Activated CD4-positive, CD25-positive, alpha-beta regulatory T cell (primary cell): ENCODE results near the gene PTPRE.

ENCODE experiments used
- DNase-seq, 4 experiments: peaks; one replicate each; lab custom pipeline; 2025; lab: John Stamatoyannopoulos, UW

The PTPRE gene

DNA sequence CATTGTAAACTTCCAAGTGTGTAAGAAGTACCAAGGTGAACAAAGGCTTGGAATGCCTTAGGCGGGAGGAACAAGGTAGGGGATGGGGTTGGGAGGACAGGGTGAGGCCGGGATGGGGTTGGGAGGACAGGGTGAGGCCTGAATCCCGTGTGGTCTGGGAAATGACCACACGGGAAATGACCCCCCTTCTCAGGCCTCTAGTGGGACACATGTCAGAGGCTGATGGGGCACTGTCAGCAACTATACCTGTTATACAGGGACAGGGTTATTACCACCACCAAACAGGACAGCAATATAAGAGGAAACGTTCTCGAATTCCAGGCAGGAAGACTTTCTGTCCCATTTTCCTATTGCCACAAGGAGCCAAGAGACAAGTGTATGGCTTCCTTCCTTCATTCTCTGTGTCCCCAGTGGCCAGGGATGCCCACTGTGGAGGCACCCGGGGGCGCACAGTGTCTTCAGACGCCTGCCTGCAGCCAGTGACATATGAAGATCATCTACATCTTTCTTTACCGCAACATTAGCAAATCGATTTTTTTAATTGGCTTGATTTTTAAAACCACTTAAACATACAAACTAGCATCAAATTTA, 218.0 kb downstream of the PTPRE start:
- no peak for DNase-seq

GRCh38 chr10:128125416-128125943, 218.6 kb downstream of the PTPRE start:
- peak in 1 of 4 experiments; percentile 4 for DNase-seq

DNA sequence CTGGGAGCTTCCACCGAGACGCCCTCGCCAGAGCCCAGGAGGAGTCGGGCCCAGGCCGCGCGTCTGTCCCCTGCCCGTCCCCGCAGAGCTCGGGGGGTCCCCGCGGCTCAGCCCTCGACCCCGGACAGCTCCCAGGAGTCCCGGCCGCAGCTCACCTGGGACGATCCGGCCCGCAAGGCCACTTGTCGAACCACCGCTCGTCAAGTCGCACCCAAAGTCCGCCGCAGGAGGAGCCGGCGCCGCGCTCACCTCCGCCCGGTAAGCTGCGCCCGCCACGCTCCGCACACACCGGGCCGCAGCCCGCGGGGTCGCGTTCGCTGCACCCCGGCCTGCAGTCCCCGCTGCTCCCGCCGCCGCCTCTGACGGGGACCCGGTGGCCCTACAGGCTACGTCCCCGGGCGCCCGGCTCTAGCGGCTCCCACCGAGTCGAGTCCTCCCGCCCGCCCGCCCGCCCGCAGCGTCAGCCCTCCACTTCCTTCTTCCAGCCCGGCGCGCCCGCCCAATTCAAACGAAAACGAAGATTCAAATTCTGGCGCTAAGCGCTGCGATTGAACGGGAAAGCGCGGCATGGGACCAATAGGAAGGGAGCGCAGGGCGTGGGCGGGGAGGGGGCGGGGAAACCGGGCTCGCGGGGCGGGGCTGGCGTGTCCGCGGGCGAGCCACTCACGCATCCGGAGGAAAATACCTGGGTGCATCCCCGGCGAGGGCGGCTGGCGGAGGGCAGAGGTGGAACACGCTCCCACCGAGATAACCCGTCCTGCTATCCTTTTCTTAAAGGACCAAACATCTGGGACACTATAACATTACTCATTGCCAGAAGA, 219.3 kb downstream of the PTPRE start, which contains the start of gene MKI67:
MKI67 (minus strand) TSS at position 480 of the 821 bp plus-strand sequence. CDS start 756 bp downstream, outside the sequence.
- peak; percentile 83 to 89 (median 86) for DNase-seq

DNA sequence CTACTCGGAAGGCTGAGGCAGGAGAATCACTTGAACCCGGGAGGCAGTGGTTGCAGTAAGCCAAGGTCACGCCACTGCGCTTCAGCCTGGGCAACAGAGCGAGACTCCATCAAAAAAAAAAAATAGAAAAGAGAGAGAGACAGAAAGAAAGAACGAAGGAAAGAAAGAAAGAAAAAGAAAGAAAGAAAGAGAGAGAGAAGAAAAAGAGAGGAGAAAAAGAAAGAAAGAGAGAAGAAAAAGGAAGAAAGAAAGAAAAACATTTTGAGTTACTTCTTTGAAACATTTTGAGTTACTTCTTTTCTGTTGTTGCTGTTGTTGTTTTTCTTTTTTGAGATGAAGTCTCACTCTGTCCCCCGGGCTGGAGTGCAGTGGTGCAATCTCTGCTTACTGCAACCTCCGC, 221.7 kb downstream of the PTPRE start:
- no peak for DNase-seq

- no peak for DNase-seq
These were observed 223.1 kb downstream of the PTPRE start for GRCh38 chr10:128130051-128130450.
